ENCODE results near the gene SLC37A4. TPM values are rescaled to one million over a fixed set of nuclear protein-coding genes. Genes with fewer than 3 reads are reported as not detected.
"Not testable (repeated sequence)": the region's sequence is repeated elsewhere in the genome, so short reads cannot be mapped to it uniquely, and the experiment has no call there.

The SLC37A4 gene
- total RNA-seq, 1 experiment from 2014 or later = 10.0 TPM

GRCh38 chr11:118988280-118988679, 42.4 kb downstream of the SLC37A4 start:
- intact Hi-C loops (cut with micrococcal nuclease) = no loop called here
- TF ChIP-seq CTCF (IDR thresholded peaks at IDR 0.05; ENCODE audit: unreplicated experiment) = no peak
- Mint-ChIP-seq H3K4me1 (ENCODE audit: insufficient read depth, unreplicated experiment) (peaks cover 11% of the 10 kb centered on the region), H3K27ac (ENCODE audit: low read depth, unreplicated experiment) (peak overlapping the region; percentile 53), H3K9me3 (ENCODE audit: unreplicated experiment) (no peaks in the 10 kb centered on the region), H3K27me3 (ENCODE audit: insufficient read depth, unreplicated experiment) (no peaks in the 10 kb centered on the region), H3K36me3 (ENCODE audit: insufficient read depth, unreplicated experiment) (peaks cover 8% of the 10 kb centered on the region), H3K4me3 (ENCODE audit: unreplicated experiment) (peak overlapping the region; percentile 60)
- CTCF ChIA-PET = interaction anchor here (0.6 to 1.3 kb wide), 7 partner anchors 10 to 1795 kb away, joined by 3 to 6 read pairs (median 4); partner anchors contain the start of gene CENATAC
- POLR2A ChIA-PET = interaction anchor here (0.7 to 1.5 kb wide), 3 partner anchors 9 to 31 kb away, joined by 3 to 8 read pairs (median 4); partner anchors contain the start of genes CENATAC and TRAPPC4
- BruUV-seq (replicated peaks) = no TSS peak
- DNase-seq (ENCODE audit: unreplicated experiment) = peak; percentile 89

- Mint-ChIP-seq H3K9me3 (ENCODE audit: unreplicated experiment) (no peaks in the 10 kb centered on the region), H3K27me3 (ENCODE audit: insufficient read depth, unreplicated experiment) (no peaks in the 10 kb centered on the region), H3K27ac (ENCODE audit: low read depth, unreplicated experiment) (no peak overlapping the region), H3K36me3 (ENCODE audit: insufficient read depth, unreplicated experiment) (peaks cover 8% of the 10 kb centered on the region), H3K4me3 (ENCODE audit: unreplicated experiment) (no peak overlapping the region), H3K4me1 (ENCODE audit: insufficient read depth, unreplicated experiment) (peaks cover 11% of the 10 kb centered on the region)
- intact Hi-C loops (cut with micrococcal nuclease) = no loop called here
- BruUV-seq (replicated peaks) = no TSS peak
- no peak for DNase-seq (ENCODE audit: unreplicated experiment)
- TF ChIP-seq CTCF (IDR thresholded peaks at IDR 0.05; ENCODE audit: unreplicated experiment) = no peak
- POLR2A ChIA-PET = no interaction called here
- CTCF ChIA-PET = interaction anchor here (0.6 to 0.7 kb wide), 2 partner anchors 194 to 343 kb away, joined by 3 read pairs; partner anchors contain the start of gene DDX6
These were observed 45.9 kb downstream of the SLC37A4 start for GRCh38 chr11:118984825-118985224.

GRCh38 chr11:118984337-118984736, 46.3 kb downstream of the SLC37A4 start:
- H3K27ac Mint-ChIP-seq (ENCODE audit: low read depth, unreplicated experiment); DNase-seq (ENCODE audit: unreplicated experiment); H3K4me3 Mint-ChIP-seq (ENCODE audit: unreplicated experiment); BruUV-seq (replicated peaks); H3K27me3 Mint-ChIP-seq (ENCODE audit: insufficient read depth, unreplicated experiment); H3K9me3 Mint-ChIP-seq (ENCODE audit: unreplicated experiment); intact Hi-C loops (cut with micrococcal nuclease); POLR2A ChIA-PET; H3K36me3 Mint-ChIP-seq (ENCODE audit: insufficient read depth, unreplicated experiment): not testable (repeated sequence)
- peaks cover 11% of the 10 kb centered on the region for H3K4me1 Mint-ChIP-seq (ENCODE audit: insufficient read depth, unreplicated experiment)
- CTCF ChIA-PET = interaction anchor here (0.6 kb wide), 1 partner anchor 343 kb away, joined by 3 read pairs; no protein-coding TSS in a partner anchor

GRCh38 chr11:118980191-118980881, 50.3 kb downstream of the SLC37A4 start:
- no TSS peak for BruUV-seq (replicated peaks)
- H3K9me3 Mint-ChIP-seq (ENCODE audit: unreplicated experiment) = no peaks in the 10 kb centered on the region
- DNase-seq (ENCODE audit: unreplicated experiment) = no peak
- no peak overlapping the region for H3K4me3 Mint-ChIP-seq (ENCODE audit: unreplicated experiment)
- no peaks in the 10 kb centered on the region for H3K4me1 Mint-ChIP-seq (ENCODE audit: insufficient read depth, unreplicated experiment)
- ChIA-PET CTCF (no interaction called here), POLR2A (no interaction called here)
- H3K27me3 Mint-ChIP-seq (ENCODE audit: insufficient read depth, unreplicated experiment) = peaks cover 2% of the 10 kb centered on the region
- no peak overlapping the region for H3K27ac Mint-ChIP-seq (ENCODE audit: low read depth, unreplicated experiment)
- intact Hi-C loops (cut with micrococcal nuclease) = no loop called here
- H3K36me3 Mint-ChIP-seq (ENCODE audit: insufficient read depth, unreplicated experiment) = no peaks in the 10 kb centered on the region
- no peak for TF ChIP-seq CTCF (IDR thresholded peaks at IDR 0.05; ENCODE audit: unreplicated experiment)
